Uterus (tissue), 2 donors: ENCODE results near the gene PHLPP1.

Source experiments
- POLR2A ChIP-seq, 2 donors: fragments of 450-650 bp; IDR thresholded peaks; one replicate each; pipeline ENCODE4 v1.6.1; 2016; ENCODE audit warnings: antibody characterized with exemption in 2 of 2, mild to moderate bottlenecking in 1 of 2, moderate library complexity in 1 of 2
- TF ChIP-seq, protein P1 (sequence below), 4 experiments: fragments of 200-600 bp in 2 of 4; fragments of 450-650 bp in 2 of 4; sonication (generic) in 2 of 4; IDR thresholded peaks; one replicate each; pipeline ENCODE4 v1.5.1; 2016 to 2019; ENCODE audit warnings: antibody characterized with exemption in 4 of 4, mild to moderate bottlenecking in 2 of 4, moderate library complexity in 1 of 4

DNA sequence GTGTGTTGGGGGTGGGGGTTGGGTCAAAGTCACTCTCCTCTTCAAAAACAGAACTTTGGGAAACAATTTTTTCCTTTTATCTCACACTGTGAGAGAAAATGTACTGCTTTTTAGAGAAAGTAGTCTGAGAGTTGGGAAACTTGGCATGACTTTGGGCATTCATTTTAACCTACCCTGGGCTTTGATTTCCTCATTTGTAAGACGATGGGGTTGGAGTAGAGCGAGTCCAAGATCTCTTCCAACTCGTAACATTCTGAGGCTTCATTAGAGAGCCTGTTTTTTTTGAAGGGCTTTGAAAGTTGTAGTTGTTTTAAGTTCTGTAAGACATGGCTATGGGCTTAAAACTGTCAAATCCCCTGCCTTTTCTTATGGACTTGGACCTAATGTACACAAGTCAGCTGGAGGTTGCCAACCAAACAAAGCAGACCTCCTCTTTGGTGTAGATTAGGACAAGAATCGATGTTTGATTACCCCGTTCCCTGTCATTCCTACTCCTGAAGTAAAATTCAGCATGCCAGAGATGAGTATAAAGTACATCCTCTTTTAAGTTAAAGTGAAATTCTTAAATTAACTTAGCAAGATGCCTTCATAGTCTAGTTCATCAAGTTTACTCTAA, 8.4 kb downstream of the PHLPP1 start:
- TF ChIP-seq, protein P1, sequence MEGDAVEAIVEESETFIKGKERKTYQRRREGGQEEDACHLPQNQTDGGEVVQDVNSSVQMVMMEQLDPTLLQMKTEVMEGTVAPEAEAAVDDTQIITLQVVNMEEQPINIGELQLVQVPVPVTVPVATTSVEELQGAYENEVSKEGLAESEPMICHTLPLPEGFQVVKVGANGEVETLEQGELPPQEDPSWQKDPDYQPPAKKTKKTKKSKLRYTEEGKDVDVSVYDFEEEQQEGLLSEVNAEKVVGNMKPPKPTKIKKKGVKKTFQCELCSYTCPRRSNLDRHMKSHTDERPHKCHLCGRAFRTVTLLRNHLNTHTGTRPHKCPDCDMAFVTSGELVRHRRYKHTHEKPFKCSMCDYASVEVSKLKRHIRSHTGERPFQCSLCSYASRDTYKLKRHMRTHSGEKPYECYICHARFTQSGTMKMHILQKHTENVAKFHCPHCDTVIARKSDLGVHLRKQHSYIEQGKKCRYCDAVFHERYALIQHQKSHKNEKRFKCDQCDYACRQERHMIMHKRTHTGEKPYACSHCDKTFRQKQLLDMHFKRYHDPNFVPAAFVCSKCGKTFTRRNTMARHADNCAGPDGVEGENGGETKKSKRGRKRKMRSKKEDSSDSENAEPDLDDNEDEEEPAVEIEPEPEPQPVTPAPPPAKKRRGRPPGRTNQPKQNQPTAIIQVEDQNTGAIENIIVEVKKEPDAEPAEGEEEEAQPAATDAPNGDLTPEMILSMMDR (IDR thresholded peaks at IDR 0.05) = no peak
- TF ChIP-seq POLR2A (IDR thresholded peaks at IDR 0.05) = no peak
